ENCODE measurements around the gene ARFIP2. TPM values are rescaled to one million over a fixed set of nuclear protein-coding genes. Genes with fewer than 3 reads are reported as not detected.

The ARFIP2 gene
- polyA plus RNA-seq, 2 of the 4 experiments (the other 2 are of a cell fraction), result 79.2 to 87.9 TPM

DNA sequence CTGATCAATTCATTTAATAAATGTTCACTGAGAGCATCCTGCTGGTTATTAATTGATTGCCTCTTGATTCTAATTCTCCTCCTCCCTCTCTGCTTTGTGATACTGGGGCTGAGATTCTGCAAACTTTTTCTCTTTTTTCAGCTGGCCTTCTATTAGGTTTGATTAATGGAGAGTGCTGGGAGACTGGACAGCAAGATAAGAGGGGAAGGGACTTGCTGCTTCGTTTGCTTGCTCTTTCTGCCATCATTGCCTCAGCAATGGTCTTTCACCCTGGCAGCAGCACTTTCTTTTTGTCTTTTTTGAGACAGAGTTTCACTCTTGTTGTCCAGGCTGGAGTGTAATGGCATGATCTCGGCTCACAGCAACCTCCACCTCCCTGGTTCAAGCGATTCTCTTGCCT is 23.0 kb upstream of the ARFIP2 start:
- Histone ChIP-seq H3K4me1 (no peaks in the 10 kb centered on the region), H3K4me3 (no peak overlapping the region), H3K27ac (no peak overlapping the region), H3K9me3 (no peaks in the 10 kb centered on the region), H3K4me2 (no peak overlapping the region)
- FAIRE-seq (no peak), DNase-seq (ENCODE audit: low read depth in 1 of 2, low spot score in 1 of 2) (no peak), ATAC-seq (no peak)
- TF ChIP-seq CHD2 (IDR thresholded peaks at IDR 0.05; ENCODE audit: low read length, partially characterized antibody) (no peak), NPAS2 (CRISPR knock-in tag; IDR thresholded peaks at IDR 0.05; ENCODE audit: borderline replicate concordance) (no peak), RARB (CRISPR knock-in tag; IDR thresholded peaks at IDR 0.05) (no peak)
- ChIA-PET POLR2A (interaction anchor here (0.9 kb wide), 1 partner anchor 23 kb away, joined by 3 read pairs; the partner anchor contains the start of genes ARFIP2 and TIMM10B), CTCF (interaction anchor here (1.2 to 9.1 kb wide), 11 partner anchors 9 to 125 kb away, joined by 3 to 140 read pairs (median 9); no protein-coding TSS in a partner anchor)
- 81% methylated on average over 3 of the region's 3 CpGs for WGBS (ENCODE audit: missing lambda C conversion rate)

DNA sequence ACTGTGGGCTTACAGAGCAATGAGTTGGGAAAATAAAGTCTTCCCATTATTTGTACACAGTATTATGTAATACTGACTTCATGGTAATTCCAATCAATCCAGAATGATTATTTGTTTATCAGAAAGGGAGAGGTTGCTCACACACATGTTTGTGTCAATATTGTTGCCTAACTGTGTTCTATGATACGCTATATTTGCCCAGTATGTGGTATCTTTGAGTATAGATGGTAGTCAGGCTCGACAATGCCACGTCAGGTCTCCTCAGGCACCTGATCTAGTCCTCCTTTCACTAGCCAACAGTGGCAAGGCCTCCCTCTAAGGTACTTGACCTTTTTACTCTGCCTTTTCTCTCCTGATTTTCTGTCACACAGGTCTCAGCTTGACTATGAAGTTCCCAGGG is 21.3 kb upstream of the ARFIP2 start:
- POLR2A ChIA-PET, result no interaction called here
- no peaks in the 10 kb centered on the region for H3K4me1 ChIP-seq
- H3K4me3 ChIP-seq, result no peak overlapping the region
- no peak for TF ChIP-seq RCOR1 (IDR thresholded peaks at IDR 0.05; ENCODE audit: low read depth, low read length)
- TF ChIP-seq RNF2 (IDR thresholded peaks at IDR 0.05; ENCODE audit: borderline replicate concordance, low read depth), result no peak
- TF ChIP-seq HOXA7 (CRISPR knock-in tag; IDR thresholded peaks at IDR 0.05), result no peak
- TF ChIP-seq ESRRA (IDR thresholded peaks at IDR 0.05; ENCODE audit: borderline replicate concordance, low read length), result no peak
- TF ChIP-seq KDM5A (IDR thresholded peaks at IDR 0.05), result no peak
- no peak for TF ChIP-seq BHLHE40 (IDR thresholded peaks at IDR 0.05; ENCODE audit: low read depth, low read length)
- TF ChIP-seq HDAC2 (IDR thresholded peaks at IDR 0.05), result no peak
- TF ChIP-seq, protein P1, sequence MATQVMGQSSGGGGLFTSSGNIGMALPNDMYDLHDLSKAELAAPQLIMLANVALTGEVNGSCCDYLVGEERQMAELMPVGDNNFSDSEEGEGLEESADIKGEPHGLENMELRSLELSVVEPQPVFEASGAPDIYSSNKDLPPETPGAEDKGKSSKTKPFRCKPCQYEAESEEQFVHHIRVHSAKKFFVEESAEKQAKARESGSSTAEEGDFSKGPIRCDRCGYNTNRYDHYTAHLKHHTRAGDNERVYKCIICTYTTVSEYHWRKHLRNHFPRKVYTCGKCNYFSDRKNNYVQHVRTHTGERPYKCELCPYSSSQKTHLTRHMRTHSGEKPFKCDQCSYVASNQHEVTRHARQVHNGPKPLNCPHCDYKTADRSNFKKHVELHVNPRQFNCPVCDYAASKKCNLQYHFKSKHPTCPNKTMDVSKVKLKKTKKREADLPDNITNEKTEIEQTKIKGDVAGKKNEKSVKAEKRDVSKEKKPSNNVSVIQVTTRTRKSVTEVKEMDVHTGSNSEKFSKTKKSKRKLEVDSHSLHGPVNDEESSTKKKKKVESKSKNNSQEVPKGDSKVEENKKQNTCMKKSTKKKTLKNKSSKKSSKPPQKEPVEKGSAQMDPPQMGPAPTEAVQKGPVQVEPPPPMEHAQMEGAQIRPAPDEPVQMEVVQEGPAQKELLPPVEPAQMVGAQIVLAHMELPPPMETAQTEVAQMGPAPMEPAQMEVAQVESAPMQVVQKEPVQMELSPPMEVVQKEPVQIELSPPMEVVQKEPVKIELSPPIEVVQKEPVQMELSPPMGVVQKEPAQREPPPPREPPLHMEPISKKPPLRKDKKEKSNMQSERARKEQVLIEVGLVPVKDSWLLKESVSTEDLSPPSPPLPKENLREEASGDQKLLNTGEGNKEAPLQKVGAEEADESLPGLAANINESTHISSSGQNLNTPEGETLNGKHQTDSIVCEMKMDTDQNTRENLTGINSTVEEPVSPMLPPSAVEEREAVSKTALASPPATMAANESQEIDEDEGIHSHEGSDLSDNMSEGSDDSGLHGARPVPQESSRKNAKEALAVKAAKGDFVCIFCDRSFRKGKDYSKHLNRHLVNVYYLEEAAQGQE (IDR thresholded peaks at IDR 0.05), result no peak
- TF ChIP-seq CEBPB (IDR thresholded peaks at IDR 0.05), result no peak
- no peak for TF ChIP-seq POLR2AphosphoS2 (conservative IDR thresholded peaks at IDR 0.05; ENCODE audit: low read length)
- TF ChIP-seq MAZ (IDR thresholded peaks at IDR 0.05; ENCODE audit: borderline replicate concordance, low read depth, low read length), result no peak
- TF ChIP-seq POLR2A (IDR thresholded peaks at IDR 0.05; ENCODE audit: low read length), result no peak
- TF ChIP-seq, protein P2, sequence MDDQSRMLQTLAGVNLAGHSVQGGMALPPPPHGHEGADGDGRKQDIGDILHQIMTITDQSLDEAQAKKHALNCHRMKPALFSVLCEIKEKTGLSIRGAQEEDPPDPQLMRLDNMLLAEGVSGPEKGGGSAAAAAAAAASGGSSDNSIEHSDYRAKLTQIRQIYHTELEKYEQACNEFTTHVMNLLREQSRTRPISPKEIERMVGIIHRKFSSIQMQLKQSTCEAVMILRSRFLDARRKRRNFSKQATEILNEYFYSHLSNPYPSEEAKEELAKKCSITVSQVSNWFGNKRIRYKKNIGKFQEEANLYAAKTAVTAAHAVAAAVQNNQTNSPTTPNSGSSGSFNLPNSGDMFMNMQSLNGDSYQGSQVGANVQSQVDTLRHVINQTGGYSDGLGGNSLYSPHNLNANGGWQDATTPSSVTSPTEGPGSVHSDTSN (IDR thresholded peaks at IDR 0.05), result no peak
- no peak for TF ChIP-seq RFX5 (IDR thresholded peaks at IDR 0.05)
- no peak for TF ChIP-seq CBX8 (IDR thresholded peaks at IDR 0.05)
- no peak for TF ChIP-seq FOSL2 (IDR thresholded peaks at IDR 0.05)
- no peak for TF ChIP-seq FOSL2 (CRISPR knock-in tag; IDR thresholded peaks at IDR 0.05)
- no peak for FAIRE-seq
- ATAC-seq, result no peak
- 95% methylated on average over 3 of the region's 3 CpGs for WGBS (ENCODE audit: missing lambda C conversion rate)
- no peak for DNase-seq (ENCODE audit: low read depth in 1 of 2, low spot score in 1 of 2)
- no peak overlapping the region for H3K4me2 ChIP-seq
- no peaks in the 10 kb centered on the region for H3K9me3 ChIP-seq
- CTCF ChIA-PET, result interaction anchor here (6.0 kb wide), 1 partner anchor 124 kb away, joined by 30 read pairs; no protein-coding TSS in a partner anchor
- no peak overlapping the region for H3K27ac ChIP-seq

DNA sequence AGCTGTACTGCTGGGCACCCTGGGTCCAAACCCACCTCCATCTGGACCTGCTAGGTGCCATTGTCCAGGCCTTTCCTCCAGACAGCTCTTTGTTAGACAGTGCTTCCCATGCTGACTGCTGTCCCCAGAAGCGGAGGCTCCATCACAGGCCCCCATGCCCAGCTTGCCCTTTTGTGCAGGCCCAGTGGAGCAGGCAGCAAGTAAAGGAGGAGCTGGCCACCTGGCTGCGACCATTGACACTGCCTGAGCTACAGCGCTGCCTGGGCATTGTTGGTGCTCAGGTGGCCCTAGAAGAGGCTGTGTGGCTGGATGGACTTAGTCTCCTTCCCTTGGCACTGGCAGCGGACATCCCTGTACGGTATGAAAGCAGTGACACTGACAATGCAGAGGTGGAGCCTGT is 17.4 kb upstream of the ARFIP2 start:
- Histone ChIP-seq H3K9me3 (no peaks in the 10 kb centered on the region), H3K4me2 (no peak overlapping the region), H3K27ac (no peak overlapping the region), H3K4me3 (no peak overlapping the region), H3K4me1 (no peaks in the 10 kb centered on the region)
- DNase-seq (ENCODE audit: low read depth in 1 of 2, low spot score in 1 of 2) (no peak), FAIRE-seq (no peak), ATAC-seq (peak in 1 of 2 experiments; percentile 23; a peak in 4 of 6 replicates)
- 92% methylated on average over 4 of the region's 5 CpGs for WGBS (ENCODE audit: missing lambda C conversion rate)
- CTCF ChIA-PET, result interaction anchor here (0.7 to 6.0 kb wide), 4 partner anchors 9 to 120 kb away, joined by 3 to 30 read pairs (median 3); no protein-coding TSS in a partner anchor
- TF ChIP-seq RCOR1 (IDR thresholded peaks at IDR 0.05; ENCODE audit: low read depth, low read length), result no peak
- no peak for TF ChIP-seq HDAC2 (IDR thresholded peaks at IDR 0.05)
- TF ChIP-seq ZC3H11A (IDR thresholded peaks at IDR 0.05), result no peak
- no peak for TF ChIP-seq TP53 (CRISPR knock-in tag; IDR thresholded peaks at IDR 0.05)
- TF ChIP-seq MAFK (IDR thresholded peaks at IDR 0.05; ENCODE audit: partially characterized antibody), result no peak
- TF ChIP-seq MAZ (IDR thresholded peaks at IDR 0.05; ENCODE audit: borderline replicate concordance, low read depth, low read length), result no peak
- TF ChIP-seq EP300 (IDR thresholded peaks at IDR 0.05), result no peak
- TF ChIP-seq, protein P3, sequence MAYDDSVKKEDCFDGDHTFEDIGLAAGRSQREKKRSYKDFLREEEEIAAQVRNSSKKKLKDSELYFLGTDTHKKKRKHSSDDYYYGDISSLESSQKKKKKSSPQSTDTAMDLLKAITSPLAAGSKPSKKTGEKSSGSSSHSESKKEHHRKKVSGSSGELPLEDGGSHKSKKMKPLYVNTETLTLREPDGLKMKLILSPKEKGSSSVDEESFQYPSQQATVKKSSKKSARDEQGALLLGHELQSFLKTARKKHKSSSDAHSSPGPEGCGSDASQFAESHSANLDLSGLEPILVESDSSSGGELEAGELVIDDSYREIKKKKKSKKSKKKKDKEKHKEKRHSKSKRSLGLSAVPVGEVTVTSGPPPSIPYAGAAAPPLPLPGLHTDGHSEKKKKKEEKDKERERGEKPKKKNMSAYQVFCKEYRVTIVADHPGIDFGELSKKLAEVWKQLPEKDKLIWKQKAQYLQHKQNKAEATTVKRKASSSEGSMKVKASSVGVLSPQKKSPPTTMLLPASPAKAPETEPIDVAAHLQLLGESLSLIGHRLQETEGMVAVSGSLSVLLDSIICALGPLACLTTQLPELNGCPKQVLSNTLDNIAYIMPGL (CRISPR knock-in tag; IDR thresholded peaks at IDR 0.05; ENCODE audit: borderline replicate concordance), result no peak
- TF ChIP-seq, protein P4, sequence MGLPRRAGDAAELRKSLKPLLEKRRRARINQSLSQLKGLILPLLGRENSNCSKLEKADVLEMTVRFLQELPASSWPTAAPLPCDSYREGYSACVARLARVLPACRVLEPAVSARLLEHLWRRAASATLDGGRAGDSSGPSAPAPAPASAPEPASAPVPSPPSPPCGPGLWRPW (IDR thresholded peaks at IDR 0.05), result no peak
- TF ChIP-seq POLR2AphosphoS2 (conservative IDR thresholded peaks at IDR 0.05; ENCODE audit: low read length), result no peak
- POLR2A ChIA-PET, result interaction anchor here (1.2 kb wide), 1 partner anchor 17 kb away, joined by 3 read pairs; the partner anchor contains the start of genes ARFIP2 and TIMM10B
